Keratinocyte (primary cell): Measurements from ENCODE around the gene PTER. TPM values are rescaled to one million over a fixed set of nuclear protein-coding genes. Genes with fewer than 3 reads are reported as not detected.

Experiments used
- DNase-seq: peaks from one replicate; pipeline ENCODE4 v3.0.0-alpha.2; 2011; ENCODE audit warnings: low read depth, missing footprints, low spot score
- FAIRE-seq: peaks from 2 replicates; lab custom pipeline; 2011; peaks lifted over from hg19 to GRCh38; lab: Jason Lieb, UNC
- H2AFZ ChIP-seq: 2 replicates; pipeline ENCODE4 v1.6.0; 2012; ENCODE audit warnings: low read length, control low read depth, inconsistent platforms; ENCODE audit not compliant: control insufficient read depth
- H3K27ac ChIP-seq: 2 replicates; pipeline ENCODE4 v1.5.1; 2011; ENCODE audit warnings: low read length; ENCODE audit not compliant: control insufficient read depth, insufficient read depth
- H3K27me3 ChIP-seq: 3 replicates; pipeline ENCODE4 v1.6.0; 2011; ENCODE audit warnings: low read length; ENCODE audit not compliant: control insufficient read depth, insufficient read depth; ENCODE audit errors: extremely low read depth
- H3K36me3 ChIP-seq, 2 experiments: 2 replicates in 1 of 2; 3 replicates in 1 of 2; pipeline ENCODE4 v1.5.1; 2011; ENCODE audit warnings: low read length in 2 of 2, mild to moderate bottlenecking in 1 of 2; ENCODE audit not compliant: control insufficient read depth in 2 of 2, insufficient read depth in 2 of 2; ENCODE audit errors: extremely low read depth in 1 of 2
- H3K4me1 ChIP-seq: 3 replicates; pipeline ENCODE4 v1.5.1; 2011; ENCODE audit warnings: low read length; ENCODE audit not compliant: control insufficient read depth, insufficient read depth; ENCODE audit errors: extremely low read depth
- H3K4me2 ChIP-seq: 3 replicates; pipeline ENCODE4 v1.6.0; 2011; ENCODE audit warnings: low read depth, low read length; ENCODE audit not compliant: control insufficient read depth, insufficient read depth; ENCODE audit errors: extremely low read depth
- H3K4me3 ChIP-seq, 3 experiments: fragments of 200-600 bp in 1 of 3; sonication (generic) in 1 of 3; 2 replicates in 2 of 3; 3 replicates in 1 of 3; pipeline ENCODE4 v1.5.1; 2011 to 2016; ENCODE audit warnings: low read length in 3 of 3, mild to moderate bottlenecking in 3 of 3, control low read depth in 2 of 3, inconsistent platforms in 1 of 3, low read depth in 1 of 3, mixed read lengths in 1 of 3, mixed run types in 1 of 3, moderate library complexity in 1 of 3; ENCODE audit not compliant: control insufficient read depth in 2 of 3, insufficient read depth in 2 of 3; ENCODE audit errors: extremely low read depth in 1 of 3
- H3K79me2 ChIP-seq: 2 replicates; pipeline ENCODE4 v1.6.0; 2012; ENCODE audit warnings: low read length; ENCODE audit not compliant: control insufficient read depth, insufficient read depth
- H3K9ac ChIP-seq: 3 replicates; pipeline ENCODE4 v1.6.0; 2011; ENCODE audit warnings: low read length; ENCODE audit not compliant: control insufficient read depth, insufficient read depth; ENCODE audit errors: extremely low read depth
- H3K9me1 ChIP-seq: 3 replicates; pipeline ENCODE4 v1.6.0; 2011; ENCODE audit warnings: low read length; ENCODE audit not compliant: control insufficient read depth, insufficient read depth; ENCODE audit errors: extremely low read depth
- H3K9me3 ChIP-seq: 2 replicates; pipeline ENCODE4 v1.5.1; 2012; ENCODE audit warnings: low read depth, low read length; ENCODE audit not compliant: control insufficient read depth
- H4K20me1 ChIP-seq: 3 replicates; pipeline ENCODE4 v1.6.0; 2011; ENCODE audit warnings: low read length; ENCODE audit not compliant: control insufficient read depth, insufficient read depth; ENCODE audit errors: extremely low read depth
- CTCF ChIP-seq, 3 experiments: IDR thresholded peaks in 1 of 3; conservative IDR thresholded peaks in 1 of 3; optimal IDR thresholded peaks in 1 of 3; 2 replicates in 2 of 3; 3 replicates in 1 of 3; pipeline versions ENCODE3 to v1.5.1; 2011; ENCODE audit warnings: low read length in 3 of 3, mild to moderate bottlenecking in 3 of 3, moderate library complexity in 2 of 3, control low read depth in 1 of 3, inconsistent platforms in 1 of 3; ENCODE audit not compliant: insufficient read depth in 2 of 3; ENCODE audit errors: extremely low read depth in 1 of 3
- EZH2 ChIP-seq: IDR thresholded peaks from one replicate; pipeline ENCODE4 v1.6.1; 2012; ENCODE audit warnings: inconsistent platforms, mild to moderate bottlenecking, low read length, moderate library complexity
- dilution Hi-C: fragments of 300-500 bp; cut with MboI; formaldehyde crosslinking; loops from one replicate; pipeline ENCODE4 v1.7.0; 2020; ENCODE audit warnings: low sequenced_read_pairs; ENCODE audit not compliant: extremely low pct_ligation_motif_present
- polyA plus RNA-seq, 5 experiments: library from polyadenylated mRNA; depleted of rRNA in 3 of 5; stranded (reverse) in 3 of 5; stranded (forward) in 1 of 5; unstranded in 1 of 5; fragments of >200 nt; gene quantifications; 1 replicate in 1 of 5; 2 replicates in 3 of 5; 3 replicates in 1 of 5; pipeline versions ENCODE4 v1.2.1 to v1.2.3, GENCODE V29; 2011 to 2012; ENCODE audit warnings: missing spikeins in 2 of 5, low read depth in 1 of 5, low replicate concordance in 1 of 5

Gene PTER
- polyA plus RNA-seq, 1 donor (not counting 4 experiments of a cell fraction or from before 2014, with no cell fraction given) = 10.1 TPM

- no peak for FAIRE-seq
- no peak within 1 kb of the TSS for H3K27ac ChIP-seq
- H3K9ac ChIP-seq = no peak within 1 kb of the TSS
- TF ChIP-seq CTCF (optimal IDR thresholded peaks at IDR 0.05 in 1 of 3, IDR thresholded peaks at IDR 0.05 in 1 of 3, conservative IDR thresholded peaks at IDR 0.05 in 1 of 3; ENCODE audit: extremely low read depth in 1 of 3, insufficient read depth in 2 of 3, low read length in 3 of 3) (no peak), EZH2 (no peak)
- H3K4me3 ChIP-seq = peak within 1 kb of the TSS; percentile 21 to 68 (median 55)
- H3K27me3 ChIP-seq = peaks cover 36% of the 10 kb centered on the region
- no peaks in the 10 kb centered on the region for H3K9me3 ChIP-seq
- H3K9me1 ChIP-seq = no peaks in the 10 kb centered on the region
- H3K36me3 ChIP-seq = no peaks in the 10 kb centered on the region
- peak within 1 kb of the TSS; percentile 10 for H2AFZ ChIP-seq
- dilution Hi-C loops = no loop called here
- H4K20me1 ChIP-seq = no peaks in the 10 kb centered on the region
- no peak for DNase-seq
- no peaks in the 10 kb centered on the region for H3K79me2 ChIP-seq
- H3K4me2 ChIP-seq = peak within 1 kb of the TSS; percentile 69
- H3K4me1 ChIP-seq = no peaks in the 10 kb centered on the region
Measured at GRCh38 chr10:16521311-16522016, 84.7 kb downstream of the PTER start, which contains the start of gene C1QL3. Gene C1QL3 (minus strand): TSS chr10:16521879. CDS start chr10:16521065, 814 bp downstream.

GRCh38 chr10:16527452-16527851 is 90.6 kb downstream of the PTER start:
- no peak for TF ChIP-seq CTCF (optimal IDR thresholded peaks at IDR 0.05 in 1 of 3, IDR thresholded peaks at IDR 0.05 in 1 of 3, conservative IDR thresholded peaks at IDR 0.05 in 1 of 3; ENCODE audit: extremely low read depth in 1 of 3, insufficient read depth in 2 of 3, low read length in 3 of 3)
- no peak for TF ChIP-seq EZH2
- no peaks in the 10 kb centered on the region for H4K20me1 ChIP-seq
- peaks cover 5% of the 10 kb centered on the region for H3K27me3 ChIP-seq
- H2AFZ ChIP-seq = no peak overlapping the region
- H3K9me3 ChIP-seq = no peaks in the 10 kb centered on the region
- no peak for DNase-seq
- no peaks in the 10 kb centered on the region for H3K9me1 ChIP-seq
- no peak overlapping the region for H3K27ac ChIP-seq
- dilution Hi-C loops = no loop called here
- no peaks in the 10 kb centered on the region for H3K79me2 ChIP-seq
- H3K36me3 ChIP-seq = no peaks in the 10 kb centered on the region
- H3K4me1 ChIP-seq = no peaks in the 10 kb centered on the region
- no peak overlapping the region for H3K9ac ChIP-seq
- no peak overlapping the region for H3K4me3 ChIP-seq
- FAIRE-seq = no peak
- H3K4me2 ChIP-seq = no peak overlapping the region
